A673 (cell line): ENCODE results near the gene LARP4B. TPM values are rescaled to one million over a fixed set of nuclear protein-coding genes. Genes with fewer than 3 reads are reported as not detected.

Source experiments
- BruUV-seq: library from RNA; stranded (reverse); fragments of 400-500 nt; replicated peaks from 2 replicates; lab custom pipeline; 2021; lab: Mats Ljungman, UMichigan
- CTCF ChIA-PET: fragments of 300-600 bp; sonication (Branson Sonifier 250); formaldehyde crosslinking; loops from one replicate; lab custom pipeline; 2022; ENCODE audit warnings: antibody characterized with exemption; lab: Charles Lee
- POLR2A ChIA-PET: fragments of 300-600 bp; sonication (Branson Sonifier 250); formaldehyde crosslinking; loops from one replicate; lab custom pipeline; 2022; ENCODE audit warnings: antibody characterized with exemption; ENCODE audit not compliant: low non-redundant PET; lab: Charles Lee
- DNase-seq: peaks from one replicate; pipeline ENCODE4 v3.0.0-alpha.2; 2015; ENCODE audit warnings: low spot score
- H3K27ac ChIP-seq: fragments of 200-600 bp; sonication (generic); 2 replicates; pipeline ENCODE4 v1.5.1; 2016; ENCODE audit warnings: mixed run types, low read depth, mild to moderate bottlenecking, mixed read lengths, antibody characterized with exemption, low read length; ENCODE audit not compliant: poor library complexity, severe bottlenecking
- H3K27me3 ChIP-seq: fragments of 200-600 bp; sonication (generic); replicated peaks from 2 replicates; pipeline ENCODE4 v1.6.1; 2017; ENCODE audit warnings: mixed run types, low read depth, mild to moderate bottlenecking, mixed read lengths, antibody characterized with exemption, low read length; ENCODE audit not compliant: insufficient read depth, poor library complexity
- H3K36me3 ChIP-seq: fragments of 200-600 bp; sonication (generic); 2 replicates; pipeline ENCODE4 v1.6.1; 2016; ENCODE audit warnings: mixed run types, mild to moderate bottlenecking, mixed read lengths, antibody characterized with exemption, low read length; ENCODE audit not compliant: insufficient read depth, poor library complexity, severe bottlenecking
- H3K4me1 ChIP-seq: fragments of 200-600 bp; sonication (generic); 2 replicates; pipeline ENCODE4 v1.6.1; 2017; ENCODE audit warnings: mixed run types, mild to moderate bottlenecking, mixed read lengths, antibody characterized with exemption, low read length; ENCODE audit not compliant: insufficient read depth, poor library complexity, severe bottlenecking
- H3K4me3 ChIP-seq: fragments of 200-600 bp; sonication (generic); 2 replicates; pipeline ENCODE4 v1.5.1; 2016; ENCODE audit warnings: low read depth, mixed run types, mild to moderate bottlenecking, mixed read lengths, low read length; ENCODE audit not compliant: poor library complexity, severe bottlenecking
- H3K9me3 ChIP-seq: fragments of 200-600 bp; sonication (generic); 2 replicates; pipeline ENCODE4 v1.6.1; 2016; ENCODE audit warnings: mixed run types, low read depth, mild to moderate bottlenecking, mixed read lengths, antibody characterized with exemption, low read length; ENCODE audit not compliant: poor library complexity, severe bottlenecking
- EZH2 ChIP-seq: fragments of 200-600 bp; sonication (generic); IDR thresholded peaks from 2 replicates; pipeline ENCODE4 v1.6.1; 2017; ENCODE audit warnings: borderline replicate concordance, low read depth, mild to moderate bottlenecking, mixed read lengths, antibody characterized with exemption, low read length; ENCODE audit not compliant: poor library complexity, severe bottlenecking
- intact Hi-C: fragments of 100-400 bp; cut with micrococcal nuclease; formaldehyde crosslinking; loops from one replicate; pipeline ENCODE4 v1.10.0; 2022; ENCODE audit not compliant: unreplicated experiment
- total RNA-seq: library from RNA; stranded (reverse); gene quantifications from 2 replicates; pipeline ENCODE4 v1.2.3, GENCODE V29; 2021
- TF ChIP-seq, protein P1 (sequence below): fragments of 300-800, 200-600 bp; sonication (generic); conservative IDR thresholded peaks from 2 replicates; pipeline ENCODE4 v1.5.1; 2017; ENCODE audit warnings: low read depth, mild to moderate bottlenecking, antibody characterized with exemption, low read length, moderate library complexity, mixed read lengths

The LARP4B gene
- total RNA-seq, 1 experiment from 2014 or later, result 101 TPM

DNA sequence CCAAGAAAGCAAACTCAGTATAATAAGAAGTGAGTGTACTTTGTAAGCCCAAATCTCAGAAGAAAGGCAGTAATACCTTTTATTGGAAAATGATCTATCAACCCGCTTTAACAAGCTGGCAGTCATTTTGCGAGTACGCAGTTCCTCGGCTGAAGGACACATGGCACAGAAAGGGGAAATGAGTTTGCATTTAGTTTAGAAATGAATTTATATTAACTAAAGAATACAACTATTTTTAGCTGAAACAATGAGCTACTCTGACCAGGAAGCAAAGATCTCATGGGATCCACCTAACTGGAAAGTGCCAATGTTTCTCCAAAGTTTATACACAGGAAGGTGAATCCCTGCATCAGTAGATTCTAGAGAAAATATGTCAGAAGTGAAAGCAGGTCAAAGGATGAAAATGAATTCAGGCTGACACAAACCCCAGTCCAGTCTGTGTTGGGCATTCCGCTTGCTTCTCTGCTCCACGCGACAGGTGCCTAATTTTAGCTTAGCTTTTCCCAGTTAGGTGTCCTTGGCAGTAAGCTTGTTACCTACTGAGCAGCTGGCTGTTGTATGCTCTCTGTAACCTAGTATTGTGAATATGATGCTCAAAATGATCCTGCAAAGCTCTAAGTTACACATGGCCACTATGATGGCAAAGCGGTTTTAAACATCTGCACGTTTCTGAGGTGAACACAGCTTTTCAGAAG lies 112.8 kb downstream of the LARP4B start:
- intact Hi-C loops, result loop anchor here (10.0 kb wide), 1 partner anchor 304 kb away; no protein-coding TSS in a partner anchor
- POLR2A ChIA-PET, result no interaction called here
- H3K36me3 ChIP-seq, result peaks cover 66% of the 10 kb centered on the region

GRCh38 chr10:818010-818409 lies 113.5 kb downstream of the LARP4B start:
- Histone ChIP-seq H3K9me3 (no peaks in the 10 kb centered on the region), H3K4me1 (no peaks in the 10 kb centered on the region), H3K36me3 (peaks cover 65% of the 10 kb centered on the region), H3K4me3 (no peak overlapping the region), H3K27me3 (no peaks in the 10 kb centered on the region), H3K27ac (no peak overlapping the region)
- POLR2A ChIA-PET, result no interaction called here
- no TSS peak for BruUV-seq
- no peak for DNase-seq
- no peak for TF ChIP-seq EZH2
- TF ChIP-seq, protein P1, sequence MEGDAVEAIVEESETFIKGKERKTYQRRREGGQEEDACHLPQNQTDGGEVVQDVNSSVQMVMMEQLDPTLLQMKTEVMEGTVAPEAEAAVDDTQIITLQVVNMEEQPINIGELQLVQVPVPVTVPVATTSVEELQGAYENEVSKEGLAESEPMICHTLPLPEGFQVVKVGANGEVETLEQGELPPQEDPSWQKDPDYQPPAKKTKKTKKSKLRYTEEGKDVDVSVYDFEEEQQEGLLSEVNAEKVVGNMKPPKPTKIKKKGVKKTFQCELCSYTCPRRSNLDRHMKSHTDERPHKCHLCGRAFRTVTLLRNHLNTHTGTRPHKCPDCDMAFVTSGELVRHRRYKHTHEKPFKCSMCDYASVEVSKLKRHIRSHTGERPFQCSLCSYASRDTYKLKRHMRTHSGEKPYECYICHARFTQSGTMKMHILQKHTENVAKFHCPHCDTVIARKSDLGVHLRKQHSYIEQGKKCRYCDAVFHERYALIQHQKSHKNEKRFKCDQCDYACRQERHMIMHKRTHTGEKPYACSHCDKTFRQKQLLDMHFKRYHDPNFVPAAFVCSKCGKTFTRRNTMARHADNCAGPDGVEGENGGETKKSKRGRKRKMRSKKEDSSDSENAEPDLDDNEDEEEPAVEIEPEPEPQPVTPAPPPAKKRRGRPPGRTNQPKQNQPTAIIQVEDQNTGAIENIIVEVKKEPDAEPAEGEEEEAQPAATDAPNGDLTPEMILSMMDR, result no peak
- CTCF ChIA-PET, result no interaction called here
- intact Hi-C loops, result loop anchor here (10.0 kb wide), 1 partner anchor 303 kb away; no protein-coding TSS in a partner anchor

More for the DNA sequence above, 112.8 kb downstream of the LARP4B start:
- Histone ChIP-seq H3K27me3 (no peaks in the 10 kb centered on the region), H3K4me1 (no peaks in the 10 kb centered on the region), H3K9me3 (no peaks in the 10 kb centered on the region), H3K4me3 (no peak overlapping the region), H3K27ac (no peak overlapping the region)
- CTCF ChIA-PET, result no interaction called here
- DNase-seq, result no peak
- BruUV-seq, result no TSS peak
- no peak for TF ChIP-seq EZH2
- TF ChIP-seq, protein P1, result no peak

- intact Hi-C loops, result loop anchor here (10.0 kb wide), 1 partner anchor 303 kb away; no protein-coding TSS in a partner anchor
- no peak overlapping the region for H3K4me3 ChIP-seq
- no peaks in the 10 kb centered on the region for H3K9me3 ChIP-seq
- H3K4me1 ChIP-seq, result no peaks in the 10 kb centered on the region
- ChIA-PET POLR2A (interaction anchor here (0.6 kb wide), 1 partner anchor 236 kb away, joined by 10 read pairs; no protein-coding TSS in a partner anchor), CTCF (no interaction called here)
- BruUV-seq, result no TSS peak
- peaks cover 69% of the 10 kb centered on the region for H3K36me3 ChIP-seq
- no peak for DNase-seq
- TF ChIP-seq, protein P1, result no peak
- H3K27ac ChIP-seq, result no peak overlapping the region
- H3K27me3 ChIP-seq, result no peaks in the 10 kb centered on the region
These were observed 114.1 kb downstream of the LARP4B start for GRCh38 chr10:817371-817770.
